Heart left ventricle (tissue), 16 donors: Measurements from ENCODE around the gene PEX7. TPM values are rescaled to one million over a fixed set of nuclear protein-coding genes. Genes with fewer than 3 reads are reported as not detected.

Experiments used
- ATAC-seq, 4 donors: fragments of 200-7000 bp; cut with Tn5 transposase; one replicate each; pipeline ENCODE4 v1.9.1; 2020 to 2022; ENCODE audit warnings: moderate library complexity in 4 of 4, mild to moderate bottlenecking in 3 of 4, moderate number of reproducible peaks in 1 of 4
- DNase-seq, 5 donors: peaks; one replicate each; pipeline ENCODE4 v3.0.0-alpha.2; 2020
- H3K27ac ChIP-seq, 12 donors: fragments of 200-600 bp; sonication (generic) in 4 of 12; one replicate each; pipeline versions ENCODE4 v1.5.0 to v1.8.0; 2016 to 2022; ENCODE audit warnings: mild to moderate bottlenecking in 2 of 12
- H3K27me3 ChIP-seq, 9 donors: fragments of 200-600 bp; sonication (generic) in 2 of 9; one replicate each; pipeline versions ENCODE4 v1.5.1 to v1.8.0; 2016 to 2022; ENCODE audit warnings: mild to moderate bottlenecking in 3 of 9
- H3K36me3 ChIP-seq, 9 donors: fragments of 200-600 bp; sonication (generic) in 2 of 9; one replicate each; pipeline versions ENCODE4 v1.5.0 to v1.8.0; 2018 to 2022; ENCODE audit warnings: mild to moderate bottlenecking in 2 of 9
- H3K4me1 ChIP-seq, 12 donors: fragments of 200-600 bp; sonication (generic) in 4 of 12; one replicate each; pipeline versions ENCODE4 v1.5.0 to v1.8.0; 2016 to 2022; ENCODE audit warnings: mild to moderate bottlenecking in 3 of 12
- H3K4me3 ChIP-seq, 12 donors: fragments of 200-600 bp; sonication (generic) in 4 of 12; one replicate each; pipeline versions ENCODE4 v1.5.0 to v1.8.0; 2017 to 2022; ENCODE audit warnings: mild to moderate bottlenecking in 9 of 12, moderate library complexity in 4 of 12
- H3K9me3 ChIP-seq, 12 donors: fragments of 200-600 bp; sonication (generic) in 4 of 12; one replicate each; pipeline versions ENCODE4 v1.5.0 to v1.8.0; 2016 to 2022; ENCODE audit warnings: mild to moderate bottlenecking in 1 of 12
- CTCF ChIP-seq, 12 donors: fragments of 200-600 bp; sonication (generic) in 4 of 12; IDR thresholded peaks; one replicate each; pipeline versions ENCODE4 v1.5.0 to v1.8.0; 2018 to 2022; ENCODE audit warnings: antibody characterized with exemption in 12 of 12, mild to moderate bottlenecking in 5 of 12
- POLR2A ChIP-seq, 2 donors: fragments of 450-650 bp; IDR thresholded peaks; one replicate each; pipeline ENCODE4 v1.6.1; 2017; ENCODE audit warnings: antibody characterized with exemption in 2 of 2, mild to moderate bottlenecking in 2 of 2, moderate library complexity in 2 of 2
- WGBS, 4 donors: extraction: QIAGEN DNeasy Blood & Tissue Kit in 2 of 4; methylation state at CpG; one replicate each; pipeline versions ENCODE4 v1.1.5 to v1.1.7; 2013 to 2018; 5-methylcytosine and 5-hydroxymethylcytosine counted together
- intact Hi-C, 10 donors: fragments of 100-400 bp; cut with DNase I; formaldehyde crosslinking; loops; one replicate each; pipeline versions ENCODE4 v1.11.1 to v1.14.2; 2022
- long read RNA-seq, 3 donors: library from polyadenylated mRNA; unstranded; transcript quantifications; one replicate each; pipeline ENCODE4 v2.0.0, GENCODE V29; 2020 to 2021
- polyA plus RNA-seq, 2 donors: library from polyadenylated mRNA; stranded (reverse); fragments of 200-250 nt; gene quantifications; one replicate each; pipeline ENCODE4 v1.2.3, GENCODE V29; 2013
- total RNA-seq, 9 donors: library from RNA; depleted of rRNA in 2 of 9; stranded (reverse); fragments of >200 nt in 2 of 9; fragmentation: NEBNext Ultra II Directional in 3 of 9; extraction: Animal tissue kit (Norgen Biotek cat#: 25700) in 3 of 9; gene quantifications; one replicate each; pipeline versions ENCODE4 v1.1.0 to v1.2.4, GENCODE V29; 2016 to 2023
- donor health status: ischemic (EF 13 %, LVEDD 7.1; RV severe dilation, severe dysfunction).
- donor health status: healthy with polysubstance abuse.
- donor health status: DM: no; HTN: yes; CAD: no.
- donor health status: DM: no; HTN: no; CAD: no.
- donor health status: ischemic (EF 25% LVEDD 6.9; RV normal size, moderate dysfunction).
- donor health status: ischemic (EF 25% LVEDD 5.7; RV mildly dilated, moderate dysfunction).
- donor health status: healthy.
- donor health status: DM: yes; HTN: yes; CAD: no.
- donor health status: ischemic (EF 35%, LVEDD 5.7; RV mildly dilated, moderate dysfunction).
- donor health status: nonischemic (EF 11% LVEDD 7.7; RV severe dilation, severe dysfunction).
- donor health status: DM: yes; HTN: yes; CAD: no.
- donor health status: PGD.
- donor health status: ischemic (EF 29% LVEDD 5.4; RV normal size, mild dysfunction).
- donor health status: nonischemic (EF 23%, LVEDD 6.1; RV moderate dilation, normal function).

The PEX7 gene
- total RNA-seq = 10 to 100 TPM in 6 of 9 donors, 1 to 10 TPM in 3; 6.4 to 22.1 (median 15.6) TPM
- polyA plus RNA-seq = 1 to 10 TPM; 4.7 to 5.1 TPM
- long read RNA-seq, donor 1, transcript PEX7-201 (10 exons, 1,464 nt) = major isoform, 8 of 13 reads
- long read RNA-seq, donor 1, partial matches to known transcripts = 0 of 13 reads
- long read RNA-seq, donor 1, other reads (novel, unspliced or antisense) = 5 of 13 reads
- long read RNA-seq, donor 2, transcript PEX7-201 (10 exons, 1,464 nt) = major isoform, 8 of 13 reads
- long read RNA-seq, donor 2, partial matches to known transcripts = 1 of 13 reads
- long read RNA-seq, donor 2, other reads (novel, unspliced or antisense) = 2 of 13 reads
- long read RNA-seq, donor 3, partial matches to known transcripts = 0 of 3 reads
- long read RNA-seq, donor 3, other reads (novel, unspliced or antisense) = 1 of 3 reads

GRCh38 chr6:136822376-136823127 lies at the start of gene PEX7:
Gene PEX7, plus strand, starts transcription at chr6:136822592. Its CDS starts 74 bp downstream, at chr6:136822666.
- Histone ChIP-seq H3K4me1 (peaks cover 0 to 36% (median 11%) of the 10 kb centered on the region in 12 donors), H3K27me3 (no peaks in the 10 kb centered on the region), H3K36me3 (peaks cover 0 to 19% (median 9%) of the 10 kb centered on the region in 9 donors), H3K4me3 (peak within 1 kb of the TSS; percentile 49 to 89 (median 74)), H3K27ac (peak within 1 kb of the TSS; percentile 64 to 97 (median 92)), H3K9me3 (no peaks in the 10 kb centered on the region)
- peak; percentile 55 to 84 (median 68) for TF ChIP-seq CTCF (IDR thresholded peaks at IDR 0.05)
- peak in 1 of 2 donors; percentile 65 for TF ChIP-seq POLR2A (IDR thresholded peaks at IDR 0.05)
- peak; percentile 90 to 97 (median 95) for ATAC-seq
- WGBS, 4 donors = 0 to 1% (median 0%) methylated on average over 20 to 78 of the region's 78 CpGs
- intact Hi-C loops = no loop called here
- peak; percentile 92 to 95 (median 93) for DNase-seq

- no peak overlapping the region for H3K4me3 ChIP-seq
- H3K36me3 ChIP-seq = no peaks in the 10 kb centered on the region
- peaks cover 4 to 60% (median 33%) of the 10 kb centered on the region in 12 donors for H3K4me1 ChIP-seq
- intact Hi-C loops = no loop called here
- DNase-seq (peak in 3 of 5 donors; percentile 30 to 59 (median 48)), ATAC-seq (peak; percentile 66 to 89 (median 78))
- H3K9me3 ChIP-seq = no peaks in the 10 kb centered on the region
- TF ChIP-seq POLR2A (IDR thresholded peaks at IDR 0.05) (no peak), CTCF (IDR thresholded peaks at IDR 0.05) (no peak)
- peak overlapping the region in 11 of 12 donors; percentile 10 to 67 (median 47) for H3K27ac ChIP-seq
- 40 to 55% (median 52%) methylated on average over 6 of the region's 6 CpGs for WGBS, 4 donors
- H3K27me3 ChIP-seq = no peaks in the 10 kb centered on the region
Observed at GRCh38 chr6:136772685-136773472, 49.5 kb upstream of the PEX7 start.

- no peaks in the 10 kb centered on the region for H3K27me3 ChIP-seq
- 86 to 95% (median 89%) methylated on average over 4 of the region's 4 CpGs for WGBS, 4 donors
- H3K4me3 ChIP-seq = no peak overlapping the region
- H3K9me3 ChIP-seq = no peaks in the 10 kb centered on the region
- no peaks in the 10 kb centered on the region for H3K36me3 ChIP-seq
- intact Hi-C loops = no loop called here
- no peak for ATAC-seq
- H3K27ac ChIP-seq = peak overlapping the region in 11 of 12 donors; percentile 10 to 67 (median 47)
- TF ChIP-seq CTCF (IDR thresholded peaks at IDR 0.05) (no peak), POLR2A (IDR thresholded peaks at IDR 0.05) (no peak)
- peaks cover 4 to 55% (median 33%) of the 10 kb centered on the region in 12 donors for H3K4me1 ChIP-seq
- DNase-seq = no peak
Observed at GRCh38 chr6:136773473-136773796, 49.0 kb upstream of the PEX7 start.
